IMR-90 (cell line): ENCODE data around the gene NTRK2.

Experiments
- BHLHE40 ChIP-seq: fragments of 150-350 bp; IDR thresholded peaks from 2 replicates; pipeline ENCODE4 v1.6.1; 2016; ENCODE audit warnings: mild to moderate bottlenecking, low read depth, low read length
- CHD1 ChIP-seq: IDR thresholded peaks from 2 replicates; pipeline ENCODE4 v1.6.1; 2012; ENCODE audit warnings: low read depth, low read length, improper control_type of control experiment
- MAFK ChIP-seq: IDR thresholded peaks from 2 replicates; pipeline ENCODE4 v1.6.1; 2012; ENCODE audit warnings: low read depth, low read length, improper control_type of control experiment
- POLR2A ChIP-seq: IDR thresholded peaks from 2 replicates; pipeline ENCODE4 v1.6.1; 2012; ENCODE audit warnings: mild to moderate bottlenecking, low read depth, low read length
- RAD21 ChIP-seq: IDR thresholded peaks from 2 replicates; pipeline ENCODE4 v1.6.1; 2012; ENCODE audit warnings: low read length, improper control_type of control experiment
- RFX5 ChIP-seq: IDR thresholded peaks from 2 replicates; pipeline ENCODE4 v1.8.0; 2012; ENCODE audit warnings: low read depth, mild to moderate bottlenecking, low read length, moderate library complexity
- TF ChIP-seq, protein P1 (sequence below): conservative IDR thresholded peaks from 2 replicates; pipeline ENCODE4 v1.5.1; 2012; ENCODE audit warnings: mild to moderate bottlenecking, low read depth, low read length, improper control_type of control experiment

DNA sequence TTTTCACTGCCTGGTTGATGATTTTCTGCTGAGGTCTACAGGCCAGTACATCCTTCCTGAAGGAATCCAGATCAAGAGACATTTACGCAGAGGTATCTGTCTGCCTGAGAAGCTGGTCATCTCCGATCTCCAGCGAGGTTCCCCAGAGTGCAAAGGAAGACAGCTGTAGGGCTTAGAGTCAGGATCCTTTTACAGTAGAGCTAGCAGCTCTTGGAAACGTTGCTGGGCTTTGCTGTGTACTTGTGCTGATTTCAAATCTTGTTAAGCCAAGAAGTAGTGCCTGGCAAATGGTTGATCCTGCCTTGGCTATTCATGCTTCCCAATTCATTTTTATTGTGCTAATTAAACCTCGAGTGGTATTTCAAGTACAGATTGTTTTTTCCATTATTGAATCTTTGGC is 48.9 kb downstream of the NTRK2 start:
- TF ChIP-seq POLR2A, result no peak
- TF ChIP-seq, protein P1, sequence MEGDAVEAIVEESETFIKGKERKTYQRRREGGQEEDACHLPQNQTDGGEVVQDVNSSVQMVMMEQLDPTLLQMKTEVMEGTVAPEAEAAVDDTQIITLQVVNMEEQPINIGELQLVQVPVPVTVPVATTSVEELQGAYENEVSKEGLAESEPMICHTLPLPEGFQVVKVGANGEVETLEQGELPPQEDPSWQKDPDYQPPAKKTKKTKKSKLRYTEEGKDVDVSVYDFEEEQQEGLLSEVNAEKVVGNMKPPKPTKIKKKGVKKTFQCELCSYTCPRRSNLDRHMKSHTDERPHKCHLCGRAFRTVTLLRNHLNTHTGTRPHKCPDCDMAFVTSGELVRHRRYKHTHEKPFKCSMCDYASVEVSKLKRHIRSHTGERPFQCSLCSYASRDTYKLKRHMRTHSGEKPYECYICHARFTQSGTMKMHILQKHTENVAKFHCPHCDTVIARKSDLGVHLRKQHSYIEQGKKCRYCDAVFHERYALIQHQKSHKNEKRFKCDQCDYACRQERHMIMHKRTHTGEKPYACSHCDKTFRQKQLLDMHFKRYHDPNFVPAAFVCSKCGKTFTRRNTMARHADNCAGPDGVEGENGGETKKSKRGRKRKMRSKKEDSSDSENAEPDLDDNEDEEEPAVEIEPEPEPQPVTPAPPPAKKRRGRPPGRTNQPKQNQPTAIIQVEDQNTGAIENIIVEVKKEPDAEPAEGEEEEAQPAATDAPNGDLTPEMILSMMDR, result no peak
- TF ChIP-seq BHLHE40, result no peak
- TF ChIP-seq RAD21, result no peak
- TF ChIP-seq MAFK, result no peak
- TF ChIP-seq CHD1, result no peak
- TF ChIP-seq RFX5, result no peak
